Kidney glomerular epithelial cell (primary cell): ENCODE results near the gene GOLT1A.
"Not testable (repeated sequence)": the region's sequence is repeated elsewhere in the genome, so short reads cannot be mapped to it uniquely, and the experiment has no call there.

Experiments
- DNase-seq: peaks from one replicate; lab custom pipeline; 2025; lab: John Stamatoyannopoulos, UW

GOLT1A gene

GRCh38 chr1:204248954-204249353, 35.2 kb upstream of the GOLT1A start:
- DNase-seq, result no peak

GRCh38 chr1:204246876-204247275, 33.1 kb upstream of the GOLT1A start:
- no peak for DNase-seq

GRCh38 chr1:204242920-204243319, 29.1 kb upstream of the GOLT1A start:
- DNase-seq, result no peak

- DNase-seq, result no peak
Measured at GRCh38 chr1:204241914-204242313, 28.1 kb upstream of the GOLT1A start.

GRCh38 chr1:204241050-204241449, 27.3 kb upstream of the GOLT1A start:
- no peak for DNase-seq

GRCh38 chr1:204240233-204240632, 26.4 kb upstream of the GOLT1A start:
- DNase-seq, result no peak

- not testable (repeated sequence) for DNase-seq
Measured at GRCh38 chr1:204239401-204239800, 25.6 kb upstream of the GOLT1A start.

- DNase-seq, result not testable (repeated sequence)
Measured at GRCh38 chr1:204238520-204238919, 24.7 kb upstream of the GOLT1A start.

GRCh38 chr1:204237515-204237914, 23.7 kb upstream of the GOLT1A start:
- DNase-seq, result not testable (repeated sequence)

- no peak for DNase-seq
Measured at GRCh38 chr1:204232526-204232925, 18.7 kb upstream of the GOLT1A start.

- DNase-seq, result no peak
Measured at GRCh38 chr1:204230211-204230610, 16.4 kb upstream of the GOLT1A start.

GRCh38 chr1:204228896-204229295, 15.1 kb upstream of the GOLT1A start:
- DNase-seq, result no peak

GRCh38 chr1:204227996-204228785, 14.4 kb upstream of the GOLT1A start:
- DNase-seq, result no peak

- no peak for DNase-seq
Measured at GRCh38 chr1:204227351-204227750, 13.6 kb upstream of the GOLT1A start.

- DNase-seq, result peak; percentile 69
Measured at GRCh38 chr1:204225841-204226735, 12.3 kb upstream of the GOLT1A start.

GRCh38 chr1:204224655-204225054, 10.9 kb upstream of the GOLT1A start:
- no peak for DNase-seq

GRCh38 chr1:204223129-204223860, 9.5 kb upstream of the GOLT1A start:
- DNase-seq, result no peak

GRCh38 chr1:204222764-204223055, 8.9 kb upstream of the GOLT1A start:
- DNase-seq, result no peak

GRCh38 chr1:204222006-204222763, 8.4 kb upstream of the GOLT1A start:
- DNase-seq, result no peak

GRCh38 chr1:204221271-204221670, 7.5 kb upstream of the GOLT1A start:
- no peak for DNase-seq

GRCh38 chr1:204219971-204220616, 6.3 kb upstream of the GOLT1A start:
- DNase-seq, result no peak
